H9 (cell line): ENCODE measurements around the gene SLC16A3. TPM values are rescaled to one million over a fixed set of nuclear protein-coding genes. Genes with fewer than 3 reads are reported as not detected.

Experiments used
- DNase-seq: peaks from one replicate; pipeline ENCODE4 v3.0.0-alpha.2; 2017
- H2AFZ ChIP-seq: one replicate; pipeline ENCODE4 v1.6.1; 2013; ENCODE audit warnings: mild to moderate bottlenecking, low read length, control low read depth, moderate library complexity
- H2AK5ac ChIP-seq: 2 replicates; pipeline ENCODE4 v1.6.1; 2013; ENCODE audit warnings: low read length, control low read depth, mixed read lengths; ENCODE audit not compliant: insufficient read length
- H2BK120ac ChIP-seq: one replicate; pipeline ENCODE4 v1.6.1; 2013; ENCODE audit warnings: low read depth, mild to moderate bottlenecking, low read length, control low read depth, inconsistent platforms; ENCODE audit not compliant: poor library complexity, severe bottlenecking
- H2BK12ac ChIP-seq: 2 replicates; pipeline ENCODE4 v1.6.1; 2013; ENCODE audit warnings: low read length, control low read depth, mixed read lengths, low read depth; ENCODE audit not compliant: insufficient read length
- H2BK15ac ChIP-seq: 2 replicates; pipeline ENCODE4 v1.6.1; 2013; ENCODE audit warnings: low read depth, low read length, control low read depth
- H2BK20ac ChIP-seq: one replicate; pipeline ENCODE4 v1.6.1; 2013; ENCODE audit warnings: low read depth, mild to moderate bottlenecking, low read length, control low read depth, inconsistent platforms; ENCODE audit not compliant: poor library complexity, severe bottlenecking
- H2BK5ac ChIP-seq: 2 replicates; pipeline ENCODE4 v1.6.1; 2013; ENCODE audit warnings: low read length, control low read depth, mixed read lengths; ENCODE audit not compliant: insufficient read length
- H3K14ac ChIP-seq: 2 replicates; pipeline ENCODE4 v1.6.1; 2013; ENCODE audit warnings: low read length, control low read depth; ENCODE audit not compliant: insufficient read depth
- H3K18ac ChIP-seq: 2 replicates; pipeline ENCODE4 v1.6.1; 2013; ENCODE audit warnings: low read depth, mild to moderate bottlenecking, mixed read lengths, low read length, control low read depth; ENCODE audit not compliant: insufficient read length
- H3K23ac ChIP-seq: 2 replicates; pipeline ENCODE4 v1.6.1; 2013; ENCODE audit warnings: low read length, control low read depth, mixed read lengths, low read depth; ENCODE audit not compliant: insufficient read length
- H3K23me2 ChIP-seq: 2 replicates; pipeline ENCODE4 v1.6.1; 2013; ENCODE audit warnings: low read depth, mild to moderate bottlenecking, mixed read lengths, low read length, control low read depth; ENCODE audit not compliant: insufficient read length, poor library complexity, severe bottlenecking
- H3K27ac ChIP-seq: 2 replicates; pipeline ENCODE4 v1.5.1; 2013; ENCODE audit warnings: low read length, control low read depth, mixed read lengths, low read depth; ENCODE audit not compliant: insufficient read length
- H3K27me3 ChIP-seq: 2 replicates; pipeline ENCODE4 v1.6.1; 2013; ENCODE audit warnings: low read length, control low read depth, inconsistent platforms; ENCODE audit not compliant: insufficient read depth
- H3K4ac ChIP-seq: 2 replicates; pipeline ENCODE4 v1.6.1; 2013; ENCODE audit warnings: low read depth, mild to moderate bottlenecking, control low read depth, inconsistent platforms, low read length, moderate library complexity
- H3K4me1 ChIP-seq: 2 replicates; pipeline ENCODE4 v1.6.1; 2013; ENCODE audit warnings: low read length, control low read depth, inconsistent platforms; ENCODE audit not compliant: insufficient read depth
- H3K4me2 ChIP-seq: 2 replicates; pipeline ENCODE4 v1.6.1; 2013; ENCODE audit warnings: low read length, control low read depth, mixed read lengths; ENCODE audit not compliant: insufficient read length, insufficient read depth
- H3K56ac ChIP-seq: 2 replicates; pipeline ENCODE4 v1.6.1; 2013; ENCODE audit warnings: low read depth, mild to moderate bottlenecking, mixed read lengths, low read length, control low read depth; ENCODE audit not compliant: insufficient read length
- H3K79me1 ChIP-seq: 2 replicates; pipeline ENCODE4 v1.6.1; 2013; ENCODE audit warnings: low read depth, mild to moderate bottlenecking, moderate library complexity, low read length, control low read depth, inconsistent platforms; ENCODE audit not compliant: insufficient read depth, poor library complexity, severe bottlenecking
- H3K79me2 ChIP-seq: 2 replicates; pipeline ENCODE4 v1.6.1; 2013; ENCODE audit warnings: low read length, control low read depth, inconsistent platforms; ENCODE audit not compliant: insufficient read depth
- H3K9ac ChIP-seq: 2 replicates; pipeline ENCODE4 v1.6.1; 2013; ENCODE audit warnings: low read length, control low read depth, mixed read lengths; ENCODE audit not compliant: insufficient read length; ENCODE audit errors: extremely low read depth
- H3K9me3 ChIP-seq: one replicate; pipeline ENCODE4 v1.6.1; 2013; ENCODE audit warnings: low read depth, low read length, inconsistent platforms; ENCODE audit not compliant: control insufficient read depth
- H3T11ph ChIP-seq: one replicate; pipeline ENCODE4 v1.6.1; 2013; ENCODE audit warnings: mild to moderate bottlenecking, low read length, control low read depth, inconsistent platforms
- H4K20me1 ChIP-seq: one replicate; pipeline ENCODE4 v1.6.1; 2013; ENCODE audit not compliant: control insufficient read depth, insufficient read length, insufficient read depth
- H4K5ac ChIP-seq: 2 replicates; pipeline ENCODE4 v1.6.1; 2013; ENCODE audit warnings: low read depth, mild to moderate bottlenecking, mixed read lengths, low read length, control low read depth; ENCODE audit not compliant: insufficient read length
- H4K8ac ChIP-seq: replicated peaks from 2 replicates; pipeline ENCODE4 v1.6.1; 2013; ENCODE audit warnings: low read length, control low read depth, mixed read lengths, low read depth; ENCODE audit not compliant: insufficient read length
- H4K91ac ChIP-seq: 2 replicates; pipeline ENCODE4 v1.6.1; 2013; ENCODE audit warnings: low read depth, mild to moderate bottlenecking, moderate library complexity, mixed read lengths, low read length, control low read depth; ENCODE audit not compliant: insufficient read length
- H3K27ac Mint-ChIP-seq, 3 experiments: 2 replicates in 2 of 3; 3 replicates in 1 of 3; pipeline ENCODE4 v1.8.0; 2020 to 2021; ENCODE audit warnings: mixed read lengths in 3 of 3, mild to moderate bottlenecking in 1 of 3, moderate library complexity in 1 of 3
- H3K27me3 Mint-ChIP-seq: 2 replicates; pipeline ENCODE4 v1.8.0; 2021; ENCODE audit warnings: low read depth, mild to moderate bottlenecking, moderate library complexity, mixed read lengths
- H3K36me3 Mint-ChIP-seq, 3 experiments: 2 replicates in 2 of 3; 3 replicates in 1 of 3; pipeline ENCODE4 v1.8.0; 2020 to 2021; ENCODE audit warnings: low read depth in 3 of 3, mixed read lengths in 3 of 3; ENCODE audit not compliant: insufficient read depth in 1 of 3
- H3K4me1 Mint-ChIP-seq, 2 experiments: 2 replicates each; pipeline ENCODE4 v1.8.0; 2020; ENCODE audit warnings: mixed read lengths in 2 of 2
- H3K4me3 Mint-ChIP-seq, 2 experiments: 2 replicates in 1 of 2; 3 replicates in 1 of 2; pipeline ENCODE4 v1.8.0; 2020 to 2021; ENCODE audit warnings: mild to moderate bottlenecking in 2 of 2, mixed read lengths in 2 of 2, moderate library complexity in 1 of 2
- H3K9me3 Mint-ChIP-seq, 2 experiments: 2 replicates in 1 of 2; 3 replicates in 1 of 2; pipeline ENCODE4 v1.8.0; 2020; ENCODE audit warnings: mild to moderate bottlenecking in 2 of 2, mixed read lengths in 2 of 2, moderate library complexity in 1 of 2
- WGBS: extraction: QIAGEN DNeasy Blood & Tissue Kit; methylation state at CpG from one replicate; pipeline ENCODE4 v1.1.7; 2013; ENCODE audit warnings: missing lambda C conversion rate, low lambda C conversion rate, mixed read lengths; ENCODE audit not compliant: insufficient read length; ENCODE audit errors: extremely low coverage; 5-methylcytosine and 5-hydroxymethylcytosine counted together
- total RNA-seq: library from RNA; stranded (reverse); gene quantifications from 2 replicates; pipeline ENCODE4 v1.2.1, GENCODE V29; 2021
- TF ChIP-seq, protein P1 (sequence below): fragments of 200-600 bp; sonication (generic); conservative IDR thresholded peaks from 3 replicates; pipeline ENCODE4 v1.8.0; 2021; ENCODE audit warnings: antibody characterized with exemption, mild to moderate bottlenecking

Gene SLC16A3
- total RNA-seq, 1 experiment from 2014 or later, result 28.4 TPM

GRCh38 chr17:82252511-82253178, 23.8 kb downstream of the SLC16A3 start:
- TF ChIP-seq, protein P1, sequence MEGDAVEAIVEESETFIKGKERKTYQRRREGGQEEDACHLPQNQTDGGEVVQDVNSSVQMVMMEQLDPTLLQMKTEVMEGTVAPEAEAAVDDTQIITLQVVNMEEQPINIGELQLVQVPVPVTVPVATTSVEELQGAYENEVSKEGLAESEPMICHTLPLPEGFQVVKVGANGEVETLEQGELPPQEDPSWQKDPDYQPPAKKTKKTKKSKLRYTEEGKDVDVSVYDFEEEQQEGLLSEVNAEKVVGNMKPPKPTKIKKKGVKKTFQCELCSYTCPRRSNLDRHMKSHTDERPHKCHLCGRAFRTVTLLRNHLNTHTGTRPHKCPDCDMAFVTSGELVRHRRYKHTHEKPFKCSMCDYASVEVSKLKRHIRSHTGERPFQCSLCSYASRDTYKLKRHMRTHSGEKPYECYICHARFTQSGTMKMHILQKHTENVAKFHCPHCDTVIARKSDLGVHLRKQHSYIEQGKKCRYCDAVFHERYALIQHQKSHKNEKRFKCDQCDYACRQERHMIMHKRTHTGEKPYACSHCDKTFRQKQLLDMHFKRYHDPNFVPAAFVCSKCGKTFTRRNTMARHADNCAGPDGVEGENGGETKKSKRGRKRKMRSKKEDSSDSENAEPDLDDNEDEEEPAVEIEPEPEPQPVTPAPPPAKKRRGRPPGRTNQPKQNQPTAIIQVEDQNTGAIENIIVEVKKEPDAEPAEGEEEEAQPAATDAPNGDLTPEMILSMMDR, result no peak
- no peak overlapping the region for H4K91ac ChIP-seq
- peaks cover 2% of the 10 kb centered on the region; the same call in 1 of the 2 replicates for H3K79me2 ChIP-seq
- no CpG with 5 or more reads among the region's 28 CpGs for WGBS
- H3K27ac ChIP-seq, result no peak overlapping the region
- no peak overlapping the region for H3K4me2 ChIP-seq
- peaks cover under 1% of the 10 kb centered on the region for H4K20me1 ChIP-seq
- no peak overlapping the region for H3K4ac ChIP-seq
- no peak overlapping the region for H4K5ac ChIP-seq
- no peak overlapping the region for H2BK12ac ChIP-seq
- no peak overlapping the region for H2AFZ ChIP-seq
- H3K56ac ChIP-seq, result no peak overlapping the region
- H2AK5ac ChIP-seq, result no peak overlapping the region
- Mint-ChIP-seq H3K27ac (peak overlapping the region; percentile 16 to 76 (median 65); a peak in 4 of 7 replicates), H3K36me3 (peaks cover 61 to 83% (median 78%) of the 10 kb centered on the region in 3 experiments; a peak in 6 of 7 replicates), H3K27me3 (no peaks in the 10 kb centered on the region), H3K9me3 (no peaks in the 10 kb centered on the region; a peak in 1 of 5 replicates), H3K4me1 (0 out of 4 replicates have a peak, but pooled peaks cover 0 to 2% of the 10 kb centered on the region in 2 experiments), H3K4me3 (no peak overlapping the region)
- H3K9ac ChIP-seq, result no peak overlapping the region
- no peak overlapping the region for H3T11ph ChIP-seq
- H2BK15ac ChIP-seq, result no peak overlapping the region
- no peak overlapping the region for H2BK5ac ChIP-seq
- no peaks in the 10 kb centered on the region for H3K9me3 ChIP-seq
- H3K23ac ChIP-seq, result no peak overlapping the region
- peaks cover 2% of the 10 kb centered on the region; the same call in 1 of the 2 replicates for H3K27me3 ChIP-seq
- H3K14ac ChIP-seq, result no peak overlapping the region
- DNase-seq, result no peak
- H3K79me1 ChIP-seq, result peaks cover 18% of the 10 kb centered on the region
- H2BK20ac ChIP-seq, result no peak overlapping the region
- no peak overlapping the region for H4K8ac ChIP-seq
- no peaks in the 10 kb centered on the region for H3K4me1 ChIP-seq
- no peak overlapping the region for H2BK120ac ChIP-seq
- H3K18ac ChIP-seq, result no peak overlapping the region
- H3K23me2 ChIP-seq, result no peaks in the 10 kb centered on the region
